BE2C (cell line): ENCODE results near the gene HOXA6.

Source experiments
- DNase-seq: peaks from one replicate; pipeline ENCODE4 v3.0.0-alpha.2; 2020
- H3K27me3 ChIP-seq: fragments of 250-450 bp; sonication (Bioruptor Pico); 2 replicates; pipeline ENCODE4 v1.5.1; 2020; ENCODE audit warnings: mild to moderate bottlenecking
- H3K36me3 ChIP-seq: fragments of 250-450 bp; sonication (Bioruptor Pico); 2 replicates; pipeline ENCODE4 v1.5.1; 2020; ENCODE audit warnings: mild to moderate bottlenecking
- H3K4me1 ChIP-seq: fragments of 250-450 bp; sonication (Bioruptor Pico); 2 replicates; pipeline ENCODE4 v1.5.1; 2020
- H3K4me3 ChIP-seq: 2 replicates; pipeline ENCODE4 v1.5.1; 2011; ENCODE audit warnings: low read depth, low read length
- H3K9me3 ChIP-seq: fragments of 250-450 bp; sonication (Bioruptor Pico); 2 replicates; pipeline ENCODE4 v1.5.1; 2020
- CTCF ChIP-seq: IDR thresholded peaks from 2 replicates; pipeline ENCODE4 v1.5.1; 2012; ENCODE audit warnings: mild to moderate bottlenecking, low read depth, low read length

HOXA6 gene

DNA sequence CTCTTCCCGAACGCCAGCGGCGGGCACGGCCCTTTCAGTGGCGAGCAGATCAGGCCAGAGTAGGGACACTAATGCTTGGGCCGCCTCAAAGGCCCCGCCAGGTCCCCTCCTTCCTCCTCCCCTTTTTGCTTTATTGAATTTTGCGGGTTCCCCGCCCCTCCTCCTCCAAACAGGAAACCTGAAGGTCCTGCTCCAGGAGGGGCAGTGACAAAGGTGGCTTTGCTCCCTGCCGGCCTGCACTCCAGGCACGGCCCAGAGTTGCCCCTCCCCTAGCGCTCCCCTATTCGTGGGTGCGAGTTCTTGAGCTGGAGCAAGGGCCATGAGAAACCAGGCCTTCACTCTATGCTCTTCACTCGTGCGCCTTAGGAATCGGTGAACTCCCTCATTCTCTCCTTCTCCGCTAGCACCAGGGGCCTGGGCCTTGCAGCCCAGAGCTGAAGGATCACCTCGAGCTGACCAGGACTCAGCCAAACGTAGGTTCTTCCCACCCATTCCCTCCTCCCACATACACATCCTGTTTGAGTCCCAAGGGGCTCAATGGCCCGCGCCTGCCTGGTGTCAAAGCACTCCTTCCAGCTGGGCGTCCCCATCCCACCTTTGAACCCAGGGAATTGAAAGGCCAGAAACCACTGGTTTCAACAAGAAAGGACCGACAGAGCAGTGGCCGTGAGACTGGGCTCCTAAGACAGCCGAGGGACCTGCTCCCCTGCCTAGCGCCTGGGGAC lies 619 bp upstream of the HOXA6 start:
- DNase-seq, result peak; percentile 4
- H3K4me3 ChIP-seq, result peak overlapping the region; percentile 33

GRCh38 chr7:27146491-27147198 lies 929 bp downstream of the HOXA6 start:
- H3K36me3 ChIP-seq, result no peaks in the 10 kb centered on the region
- no peaks in the 10 kb centered on the region for H3K4me1 ChIP-seq
- H3K9me3 ChIP-seq, result no peaks in the 10 kb centered on the region
- peaks cover 100% of the 10 kb centered on the region for H3K27me3 ChIP-seq
- no peak overlapping the region for H3K4me3 ChIP-seq
- TF ChIP-seq CTCF, result no peak
- no peak for DNase-seq

More for the DNA sequence above, 619 bp upstream of the HOXA6 start:
- Histone ChIP-seq H3K36me3 (no peaks in the 10 kb centered on the region), H3K27me3 (peaks cover 100% of the 10 kb centered on the region), H3K9me3 (no peaks in the 10 kb centered on the region), H3K4me1 (no peaks in the 10 kb centered on the region)
- no peak for TF ChIP-seq CTCF

DNA sequence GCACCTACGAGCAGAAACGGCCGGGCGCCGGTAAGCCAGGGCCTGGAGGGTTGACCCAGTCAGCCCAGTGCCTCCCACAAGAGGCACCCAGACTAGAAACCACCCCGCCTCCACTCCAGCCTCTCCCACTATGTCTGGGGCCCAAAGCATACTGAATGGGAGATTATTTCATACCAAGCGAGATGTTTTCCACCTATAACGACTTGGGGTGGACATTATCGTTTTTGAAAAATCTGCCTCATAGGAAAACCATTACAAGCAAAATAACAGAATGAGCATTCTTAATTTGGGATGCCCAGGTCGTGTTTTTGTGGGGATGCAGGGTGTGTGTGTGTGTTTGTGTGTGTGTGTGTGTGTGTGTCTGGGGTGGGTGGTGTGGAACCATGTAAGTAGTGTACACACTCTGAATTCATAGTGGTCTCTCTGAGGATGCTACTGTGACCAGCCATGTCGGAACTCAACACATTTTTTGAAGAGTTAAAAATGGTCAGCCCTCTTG lies 1.6 kb downstream of the HOXA6 start:
- DNase-seq, result no peak
- Histone ChIP-seq H3K4me3 (no peak overlapping the region), H3K4me1 (no peaks in the 10 kb centered on the region), H3K9me3 (no peaks in the 10 kb centered on the region), H3K36me3 (no peaks in the 10 kb centered on the region), H3K27me3 (peaks cover 100% of the 10 kb centered on the region)
- no peak for TF ChIP-seq CTCF

GRCh38 chr7:27145165-27145913 lies 2.2 kb downstream of the HOXA6 start:
- Histone ChIP-seq H3K9me3 (no peaks in the 10 kb centered on the region), H3K36me3 (no peaks in the 10 kb centered on the region), H3K4me1 (no peaks in the 10 kb centered on the region), H3K27me3 (peaks cover 100% of the 10 kb centered on the region), H3K4me3 (no peak overlapping the region)
- TF ChIP-seq CTCF, result no peak
- DNase-seq, result peak; percentile 9

GRCh38 chr7:27144781-27145164 lies 2.8 kb downstream of the HOXA6 start:
- TF ChIP-seq CTCF, result no peak
- peaks cover 100% of the 10 kb centered on the region for H3K27me3 ChIP-seq
- no peaks in the 10 kb centered on the region for H3K9me3 ChIP-seq
- no peaks in the 10 kb centered on the region for H3K36me3 ChIP-seq
- DNase-seq, result peak; percentile 10
- no peak overlapping the region for H3K4me3 ChIP-seq
- H3K4me1 ChIP-seq, result no peaks in the 10 kb centered on the region
